GM03348 (cell line): ENCODE data around the gene PINLYP.
"Not testable (repeated sequence)": the region's sequence is repeated elsewhere in the genome, so short reads cannot be mapped to it uniquely, and the experiment has no call there.

Experiments
- DNase-seq: peaks from one replicate; pipeline ENCODE4 v3.0.0; 2012; ENCODE audit warnings: low spot score

PINLYP gene

GRCh38 chr19:43575156-43575950 is at the start of gene PINLYP, which contains the start of gene XRCC1:
Gene PINLYP, plus strand, starts transcription at chr19:43575801. Its CDS starts 1,391 bp downstream, at chr19:43577192.
Gene XRCC1, minus strand, starts transcription at chr19:43575527. Its CDS starts 69 bp downstream, at chr19:43575458.
- DNase-seq = peak; percentile 98

GRCh38 chr19:43525836-43526771 is 49.5 kb upstream of the PINLYP start:
- peak; percentile 43 for DNase-seq

- peak; percentile 92 for DNase-seq
Observed at GRCh38 chr19:43526884-43527859, 48.4 kb upstream of the PINLYP start, which contains the start of gene ETHE1. Gene ETHE1, minus strand, starts transcription at chr19:43527201. Its CDS starts 24 bp downstream, at chr19:43527177.

- no peak for DNase-seq
Observed at GRCh38 chr19:43527860-43528622, 47.6 kb upstream of the PINLYP start.

- no peak for DNase-seq
Observed at GRCh38 chr19:43532571-43532961, 43.0 kb upstream of the PINLYP start.

- DNase-seq = peak; percentile 92
Observed at GRCh38 chr19:43532962-43533545, 42.5 kb upstream of the PINLYP start, which contains the start of gene ZNF575. Gene ZNF575, plus strand, starts transcription at chr19:43533188. Its CDS starts 1,235 bp downstream, at chr19:43534423.

- peak; percentile 98 for DNase-seq
Observed at GRCh38 chr19:43533546-43534304, 41.9 kb upstream of the PINLYP start.

- no peak for DNase-seq
Observed at GRCh38 chr19:43534305-43534815, 41.2 kb upstream of the PINLYP start.

GRCh38 chr19:43534816-43535761 is 40.5 kb upstream of the PINLYP start:
- peak; percentile 65 for DNase-seq

- no peak for DNase-seq
Observed at GRCh38 chr19:43538922-43539321, 36.7 kb upstream of the PINLYP start.

GRCh38 chr19:43540381-43540780 is 35.2 kb upstream of the PINLYP start:
- no peak for DNase-seq

- no peak for DNase-seq
Observed at GRCh38 chr19:43541920-43542650, 33.5 kb upstream of the PINLYP start.

- DNase-seq = no peak
Observed at GRCh38 chr19:43544077-43544476, 31.5 kb upstream of the PINLYP start.

- DNase-seq = no peak
Observed at GRCh38 chr19:43545276-43545675, 30.3 kb upstream of the PINLYP start.

- DNase-seq = no peak
Observed at GRCh38 chr19:43545981-43546380, 29.6 kb upstream of the PINLYP start.

- no peak for DNase-seq
Observed at GRCh38 chr19:43546581-43546980, 29.0 kb upstream of the PINLYP start.

GRCh38 chr19:43547926-43548325 is 27.7 kb upstream of the PINLYP start:
- DNase-seq = not testable (repeated sequence)
